ENCODE results near the gene PNP.

PNP gene

GRCh38 chr14:20455355-20456300 lies 13.6 kb upstream of the PNP start:
- DNase-seq, result peak; percentile 87

- no peak for DNase-seq
Observed at GRCh38 chr14:20456971-20457370, 12.2 kb upstream of the PNP start.

GRCh38 chr14:20458031-20458789 lies 11.0 kb upstream of the PNP start:
- no peak for DNase-seq

- DNase-seq, result peak; percentile 61
Observed at GRCh38 chr14:20460458-20461224, 8.6 kb upstream of the PNP start.

- DNase-seq, result peak; percentile 100
Observed at GRCh38 chr14:20461225-20462141, 7.7 kb upstream of the PNP start, which contains the start of gene PIP4P1. PIP4P1 (minus strand) TSS chr14:20461434; CDS start chr14:20461325, 109 bp downstream.

- no peak for DNase-seq
Observed at GRCh38 chr14:20468764-20469241, 403 bp upstream of the PNP start.

GRCh38 chr14:20469890-20470602 lies 840 bp downstream of the PNP start:
- DNase-seq, result peak; percentile 4

- DNase-seq, result no peak
Observed at GRCh38 chr14:20470603-20470901, 1.3 kb downstream of the PNP start.

GRCh38 chr14:20472536-20473169 lies 3.4 kb downstream of the PNP start:
- DNase-seq, result no peak

- DNase-seq, result no peak
Observed at GRCh38 chr14:20476776-20477175, 7.6 kb downstream of the PNP start.

- DNase-seq, result no peak
Observed at GRCh38 chr14:20477211-20477876, 8.1 kb downstream of the PNP start.

- DNase-seq, result no peak
Observed at GRCh38 chr14:20478894-20479293, 9.7 kb downstream of the PNP start.

GRCh38 chr14:20482382-20482781 lies 13.2 kb downstream of the PNP start:
- no peak for DNase-seq

GRCh38 chr14:20485900-20486299 lies 16.7 kb downstream of the PNP start:
- no peak for DNase-seq

- DNase-seq, result no peak
Observed at GRCh38 chr14:20486684-20487395, 17.6 kb downstream of the PNP start.

- no peak for DNase-seq
Observed at GRCh38 chr14:20487396-20487725, 18.2 kb downstream of the PNP start.

- no peak for DNase-seq
Observed at GRCh38 chr14:20489093-20489994, 20.1 kb downstream of the PNP start.

- no peak for DNase-seq
Observed at GRCh38 chr14:20490563-20490962, 21.4 kb downstream of the PNP start.

GRCh38 chr14:20492486-20492885 lies 23.3 kb downstream of the PNP start:
- DNase-seq, result no peak

Measured in COR-L47 (cell line).